SK-N-MC (cell line): ENCODE results near the gene LGR6.
"Not testable (repeated sequence)": the region's sequence is repeated elsewhere in the genome, so short reads cannot be mapped to it uniquely, and the experiment has no call there.

Experiments
- DNase-seq: peaks from one replicate; pipeline ENCODE4 v3.0.0-alpha.2; 2011; ENCODE audit warnings: low read depth, low spot score
- H3K27ac ChIP-seq: fragments of 200-600 bp; sonication (generic); 2 replicates; pipeline ENCODE4 v1.5.1; 2016; ENCODE audit warnings: mixed run types
- H3K36me3 ChIP-seq: fragments of 200-600 bp; sonication (generic); 2 replicates; pipeline ENCODE4 v1.6.1; 2017; ENCODE audit warnings: antibody characterized with exemption, low read length, mixed read lengths; ENCODE audit not compliant: insufficient read depth
- H3K4me3 ChIP-seq: fragments of 200-600 bp; sonication (generic); 2 replicates; pipeline ENCODE4 v1.5.1; 2016
- H3K9ac ChIP-seq: fragments of 200-600 bp; sonication (generic); 2 replicates; pipeline ENCODE4 v1.8.0; 2017; ENCODE audit warnings: mixed run types, mixed read lengths; ENCODE audit not compliant: insufficient read length
- H3K9me3 ChIP-seq: fragments of 200-600 bp; sonication (generic); 2 replicates; pipeline ENCODE4 v1.6.1; 2017; ENCODE audit warnings: low read depth, mild to moderate bottlenecking, antibody characterized with exemption, low read length, moderate library complexity, mixed read lengths
- EZH2 ChIP-seq: fragments of 200-600 bp; sonication (generic); IDR thresholded peaks from one replicate; pipeline ENCODE4 v1.6.1; 2017; ENCODE audit warnings: antibody characterized with exemption
- FOXP2 ChIP-seq: optimal IDR thresholded peaks from 2 replicates; pipeline ENCODE3; 2011; ENCODE audit warnings: mild to moderate bottlenecking, moderate library complexity; ENCODE audit not compliant: insufficient read depth; ENCODE audit errors: extremely low read length, control extremely low read depth
- POLR2AphosphoS5 ChIP-seq: IDR thresholded peaks from 2 replicates; pipeline ENCODE4 v1.6.1; 2012; ENCODE audit warnings: mild to moderate bottlenecking, low read depth, low read length, borderline replicate concordance

LGR6 gene, protein sequence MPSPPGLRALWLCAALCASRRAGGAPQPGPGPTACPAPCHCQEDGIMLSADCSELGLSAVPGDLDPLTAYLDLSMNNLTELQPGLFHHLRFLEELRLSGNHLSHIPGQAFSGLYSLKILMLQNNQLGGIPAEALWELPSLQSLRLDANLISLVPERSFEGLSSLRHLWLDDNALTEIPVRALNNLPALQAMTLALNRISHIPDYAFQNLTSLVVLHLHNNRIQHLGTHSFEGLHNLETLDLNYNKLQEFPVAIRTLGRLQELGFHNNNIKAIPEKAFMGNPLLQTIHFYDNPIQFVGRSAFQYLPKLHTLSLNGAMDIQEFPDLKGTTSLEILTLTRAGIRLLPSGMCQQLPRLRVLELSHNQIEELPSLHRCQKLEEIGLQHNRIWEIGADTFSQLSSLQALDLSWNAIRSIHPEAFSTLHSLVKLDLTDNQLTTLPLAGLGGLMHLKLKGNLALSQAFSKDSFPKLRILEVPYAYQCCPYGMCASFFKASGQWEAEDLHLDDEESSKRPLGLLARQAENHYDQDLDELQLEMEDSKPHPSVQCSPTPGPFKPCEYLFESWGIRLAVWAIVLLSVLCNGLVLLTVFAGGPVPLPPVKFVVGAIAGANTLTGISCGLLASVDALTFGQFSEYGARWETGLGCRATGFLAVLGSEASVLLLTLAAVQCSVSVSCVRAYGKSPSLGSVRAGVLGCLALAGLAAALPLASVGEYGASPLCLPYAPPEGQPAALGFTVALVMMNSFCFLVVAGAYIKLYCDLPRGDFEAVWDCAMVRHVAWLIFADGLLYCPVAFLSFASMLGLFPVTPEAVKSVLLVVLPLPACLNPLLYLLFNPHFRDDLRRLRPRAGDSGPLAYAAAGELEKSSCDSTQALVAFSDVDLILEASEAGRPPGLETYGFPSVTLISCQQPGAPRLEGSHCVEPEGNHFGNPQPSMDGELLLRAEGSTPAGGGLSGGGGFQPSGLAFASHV

DNA sequence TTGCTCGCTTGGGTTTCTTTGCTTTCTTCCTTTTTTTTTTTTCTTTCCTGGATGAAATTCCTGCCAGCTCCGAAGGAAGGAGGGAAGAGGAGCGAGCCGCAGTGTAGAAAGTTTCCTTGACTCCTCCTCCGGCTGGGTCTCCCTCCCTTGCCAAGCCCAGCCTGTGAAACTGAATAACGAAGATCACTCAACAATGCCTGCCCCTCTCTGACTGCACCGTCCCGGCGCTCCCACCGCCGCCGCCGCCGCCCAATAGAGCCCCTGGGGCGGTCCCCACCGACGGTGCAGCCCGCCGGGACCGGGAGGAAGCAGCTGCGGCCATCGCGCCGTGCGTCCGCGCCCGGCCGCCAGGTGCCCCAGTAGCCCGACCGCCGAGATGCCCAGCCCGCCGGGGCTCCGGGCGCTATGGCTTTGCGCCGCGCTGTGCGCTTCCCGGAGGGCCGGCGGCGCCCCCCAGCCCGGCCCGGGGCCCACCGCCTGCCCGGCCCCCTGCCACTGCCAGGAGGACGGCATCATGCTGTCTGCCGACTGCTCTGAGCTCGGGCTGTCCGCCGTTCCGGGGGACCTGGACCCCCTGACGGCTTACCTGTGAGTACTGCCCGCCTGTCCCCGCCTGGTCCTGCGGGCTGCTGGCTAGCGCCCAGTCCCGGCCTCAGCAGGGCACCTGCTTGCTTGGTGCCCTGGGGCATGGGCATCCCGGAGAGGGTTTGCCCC, at the start of gene LGR6:
LGR6 (plus strand) TSS at position 186 of the 714 bp plus-strand sequence; CDS start at position 377, 191 bp downstream.
- no peak within 1 kb of the TSS for H3K27ac ChIP-seq
- H3K9ac ChIP-seq, result no peak within 1 kb of the TSS
- TF ChIP-seq POLR2AphosphoS5 (no peak), FOXP2 (no peak), EZH2 (no peak)
- DNase-seq, result no peak
- H3K36me3 ChIP-seq, result no peaks in the 10 kb centered on the region
- no peaks in the 10 kb centered on the region for H3K9me3 ChIP-seq
- H3K4me3 ChIP-seq, result peak within 1 kb of the TSS; percentile 12; the same call in 1 of the 2 replicates

- peak within 1 kb of the TSS; percentile 84 for H3K9ac ChIP-seq
- no peaks in the 10 kb centered on the region for H3K36me3 ChIP-seq
- no peak for TF ChIP-seq FOXP2
- peak; percentile 47; the same call in 1 of the 2 replicates for TF ChIP-seq POLR2AphosphoS5
- TF ChIP-seq EZH2, result no peak
- H3K4me3 ChIP-seq, result peak within 1 kb of the TSS; percentile 78
- DNase-seq, result no peak
- H3K27ac ChIP-seq, result no peak within 1 kb of the TSS
- no peaks in the 10 kb centered on the region for H3K9me3 ChIP-seq
Measured at GRCh38 chr1:202144402-202145067, 49.1 kb upstream of the LGR6 start, which contains the start of gene ARL8A. Gene ARL8A, minus strand, starts transcription at chr1:202144737. Its CDS starts 165 bp downstream, at chr1:202144572.

- H3K27ac ChIP-seq, result no peak overlapping the region
- H3K9me3 ChIP-seq, result no peaks in the 10 kb centered on the region
- TF ChIP-seq EZH2, result no peak
- DNase-seq, result no peak
- peak overlapping the region; percentile 84 for H3K9ac ChIP-seq
- no peaks in the 10 kb centered on the region for H3K36me3 ChIP-seq
- peak overlapping the region; percentile 78 for H3K4me3 ChIP-seq
Measured at GRCh38 chr1:202145068-202145743, 48.4 kb upstream of the LGR6 start.

DNA sequence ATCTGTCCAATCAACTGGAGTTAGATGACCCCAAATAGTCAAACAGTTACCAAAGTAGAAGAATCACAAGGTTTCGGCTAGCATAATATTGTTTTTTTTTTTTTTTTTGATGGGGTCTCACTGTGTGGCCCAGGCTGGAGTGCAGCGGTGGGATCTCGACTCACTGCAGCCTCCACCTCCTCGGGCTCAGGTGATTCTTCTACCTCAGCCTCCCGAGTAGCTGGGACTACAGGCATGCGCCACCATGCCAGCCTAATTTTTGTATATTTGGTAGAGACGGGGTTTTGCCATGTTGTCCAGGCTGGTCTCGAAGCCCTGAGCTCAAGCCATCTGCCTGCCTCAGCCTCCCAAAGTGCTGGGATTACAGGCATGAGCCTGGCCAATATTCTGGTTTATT, 47.9 kb upstream of the LGR6 start:
- H3K27ac ChIP-seq, H3K9me3 ChIP-seq, H3K36me3 ChIP-seq, H3K4me3 ChIP-seq, H3K9ac ChIP-seq, DNase-seq: not testable (repeated sequence)

GRCh38 chr1:202146279-202146678, 47.3 kb upstream of the LGR6 start:
- no peak overlapping the region for H3K27ac ChIP-seq
- TF ChIP-seq EZH2 (no peak), FOXP2 (no peak), POLR2AphosphoS5 (no peak)
- H3K9ac ChIP-seq, result no peak overlapping the region
- DNase-seq, result no peak
- no peaks in the 10 kb centered on the region for H3K36me3 ChIP-seq
- no peak overlapping the region for H3K4me3 ChIP-seq
- no peaks in the 10 kb centered on the region for H3K9me3 ChIP-seq

- H3K9me3 ChIP-seq, result no peaks in the 10 kb centered on the region
- DNase-seq, result no peak
- no peak overlapping the region for H3K9ac ChIP-seq
- no peak for TF ChIP-seq EZH2
- no peak for TF ChIP-seq FOXP2
- no peak for TF ChIP-seq POLR2AphosphoS5
- H3K4me3 ChIP-seq, result no peak overlapping the region
- no peaks in the 10 kb centered on the region for H3K36me3 ChIP-seq
- no peak overlapping the region for H3K27ac ChIP-seq
Measured at GRCh38 chr1:202146993-202147392, 46.6 kb upstream of the LGR6 start.

DNA sequence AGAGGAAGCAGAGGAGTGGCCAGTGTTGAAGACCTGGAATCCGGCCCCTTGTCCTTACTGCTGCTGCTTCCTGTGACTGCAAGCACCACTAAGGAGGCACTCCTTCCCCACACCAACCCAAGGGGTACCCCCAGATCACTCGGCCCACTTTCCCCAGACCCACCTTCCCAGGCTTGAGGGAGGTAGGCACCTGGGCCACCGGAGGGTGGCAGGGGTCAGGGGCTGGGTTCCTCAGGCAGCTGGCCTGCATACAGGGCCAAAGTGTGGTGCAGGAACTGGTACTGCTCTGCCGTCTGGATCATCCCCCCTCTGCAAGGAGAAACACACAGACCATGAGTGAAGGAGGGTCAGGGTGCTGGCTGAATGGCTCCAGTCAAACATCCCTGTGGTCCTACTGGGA, 45.2 kb upstream of the LGR6 start:
- no peak for DNase-seq
- Histone ChIP-seq H3K9ac (no peak overlapping the region), H3K27ac (no peak overlapping the region), H3K9me3 (no peaks in the 10 kb centered on the region), H3K36me3 (no peaks in the 10 kb centered on the region), H3K4me3 (no peak overlapping the region)
- no peak for TF ChIP-seq POLR2AphosphoS5
- no peak for TF ChIP-seq EZH2
- TF ChIP-seq FOXP2, result no peak
